HL-60 (cell line): ENCODE results near the gene C17orf100.

Source experiments
- POLR2AphosphoS5 ChIP-seq: IDR thresholded peaks from 2 replicates; pipeline ENCODE4 v1.6.1; 2012; ENCODE audit warnings: low read depth
- TF ChIP-seq, protein P1 (sequence below): IDR thresholded peaks from one replicate; pipeline ENCODE4 v1.5.1; 2011; ENCODE audit warnings: low read length, control low read depth, inconsistent platforms; ENCODE audit not compliant: insufficient read depth

DNA sequence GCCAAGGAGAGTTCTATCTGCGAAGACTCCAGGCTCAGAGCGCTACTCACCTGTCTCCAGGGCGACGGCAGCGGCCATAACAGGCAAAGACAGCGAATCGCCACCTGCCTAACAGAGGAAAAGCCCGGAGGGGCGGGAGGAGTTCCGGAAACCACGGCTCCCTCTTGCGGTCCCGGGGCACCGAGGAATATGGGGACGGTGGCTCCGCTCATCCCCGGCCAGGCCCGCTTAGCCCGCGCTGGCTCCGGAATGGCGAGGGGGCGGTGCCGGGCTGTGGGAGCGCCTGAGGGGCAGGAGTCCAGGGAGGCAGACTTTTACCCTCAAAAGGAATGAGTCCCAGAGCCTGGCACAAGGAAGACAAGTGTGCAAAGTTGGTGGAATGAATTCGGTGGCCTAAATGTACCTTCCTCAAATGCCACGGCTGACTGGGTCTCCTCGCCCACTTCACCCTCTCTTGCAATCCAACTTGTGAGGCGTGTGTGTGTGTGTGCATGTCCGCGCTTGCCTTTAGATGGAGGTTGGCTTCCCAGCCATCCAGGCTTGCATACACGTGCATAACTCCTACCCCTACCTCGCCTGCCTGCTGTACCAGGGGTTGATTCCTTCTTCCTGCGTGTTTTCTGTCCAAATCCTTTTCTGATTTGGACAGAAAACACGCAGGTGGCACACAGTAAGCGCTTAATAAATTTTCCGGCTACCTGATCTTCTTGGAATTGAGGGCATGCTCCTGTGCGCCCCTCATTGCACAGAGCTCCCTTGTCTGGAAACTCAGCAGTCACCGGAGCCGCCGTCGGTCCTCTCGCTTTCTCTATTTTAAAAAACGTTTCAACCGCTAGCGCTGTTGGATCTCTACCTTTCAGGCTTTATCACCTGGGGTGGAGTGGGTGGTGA is 3.5 kb downstream of the C17orf100 start:
- TF ChIP-seq, protein P1, sequence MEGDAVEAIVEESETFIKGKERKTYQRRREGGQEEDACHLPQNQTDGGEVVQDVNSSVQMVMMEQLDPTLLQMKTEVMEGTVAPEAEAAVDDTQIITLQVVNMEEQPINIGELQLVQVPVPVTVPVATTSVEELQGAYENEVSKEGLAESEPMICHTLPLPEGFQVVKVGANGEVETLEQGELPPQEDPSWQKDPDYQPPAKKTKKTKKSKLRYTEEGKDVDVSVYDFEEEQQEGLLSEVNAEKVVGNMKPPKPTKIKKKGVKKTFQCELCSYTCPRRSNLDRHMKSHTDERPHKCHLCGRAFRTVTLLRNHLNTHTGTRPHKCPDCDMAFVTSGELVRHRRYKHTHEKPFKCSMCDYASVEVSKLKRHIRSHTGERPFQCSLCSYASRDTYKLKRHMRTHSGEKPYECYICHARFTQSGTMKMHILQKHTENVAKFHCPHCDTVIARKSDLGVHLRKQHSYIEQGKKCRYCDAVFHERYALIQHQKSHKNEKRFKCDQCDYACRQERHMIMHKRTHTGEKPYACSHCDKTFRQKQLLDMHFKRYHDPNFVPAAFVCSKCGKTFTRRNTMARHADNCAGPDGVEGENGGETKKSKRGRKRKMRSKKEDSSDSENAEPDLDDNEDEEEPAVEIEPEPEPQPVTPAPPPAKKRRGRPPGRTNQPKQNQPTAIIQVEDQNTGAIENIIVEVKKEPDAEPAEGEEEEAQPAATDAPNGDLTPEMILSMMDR, result no peak
- TF ChIP-seq POLR2AphosphoS5, result no peak
